Activated naive CD4-positive, alpha-beta T cell treated with anti-CD3 and anti-CD28 coated beads, Interleukin-2, amount 10 ng/mL, durations not matched to agents 7 days and 5 days (primary cell): ENCODE data around the gene RPL7A.
"Not testable (repeated sequence)": the region's sequence is repeated elsewhere in the genome, so short reads cannot be mapped to it uniquely, and the experiment has no call there.

Experiments used
- CTCF ChIA-PET: fragments of 350-600 bp; sonication (Branson Sonifier 250); formaldehyde crosslinking; loops from one replicate; lab custom pipeline; 2021; ENCODE audit warnings: antibody characterized with exemption; lab: Charles Lee
- DNase-seq: peaks from one replicate; pipeline ENCODE4 v3.0.0-alpha.2; 2020
- H3K27ac Mint-ChIP-seq: one replicate; pipeline ENCODE4 v1.8.0; 2021; ENCODE audit warnings: mild to moderate bottlenecking, moderate library complexity, mixed read lengths
- H3K27me3 Mint-ChIP-seq: one replicate; pipeline ENCODE4 v1.8.0; 2021; ENCODE audit warnings: mild to moderate bottlenecking, mixed read lengths
- H3K36me3 Mint-ChIP-seq: one replicate; pipeline ENCODE4 v1.8.0; 2021; ENCODE audit warnings: mixed read lengths
- H3K4me1 Mint-ChIP-seq: one replicate; pipeline ENCODE4 v1.8.0; 2021; ENCODE audit warnings: mixed read lengths
- H3K4me3 Mint-ChIP-seq: one replicate; pipeline ENCODE4 v1.8.0; 2021; ENCODE audit warnings: mild to moderate bottlenecking, moderate library complexity, mixed read lengths
- H3K9me3 Mint-ChIP-seq: one replicate; pipeline ENCODE4 v1.8.0; 2021; ENCODE audit warnings: mixed read lengths

RPL7A gene

DNA sequence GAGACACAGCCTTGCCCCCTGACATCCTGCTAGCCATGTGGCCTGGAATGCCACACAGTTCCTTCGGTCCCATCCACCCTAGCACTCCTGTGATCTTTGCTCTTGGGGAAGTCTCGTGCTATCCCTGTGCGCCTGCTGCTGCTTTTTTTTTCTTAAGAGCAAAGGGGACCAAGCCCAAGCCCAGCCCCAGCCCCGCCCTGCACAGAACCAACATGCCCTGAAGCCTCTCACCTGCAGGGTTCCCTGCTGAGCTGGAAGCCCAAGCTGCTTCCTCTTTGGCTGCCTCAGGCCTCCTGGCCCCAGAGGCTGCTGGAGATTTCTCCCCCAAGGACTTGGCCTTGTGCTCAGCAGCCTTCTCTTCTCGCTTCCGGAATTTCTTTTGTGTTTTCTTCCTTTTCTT is 13.9 kb upstream of the RPL7A start:
- CTCF ChIA-PET: interaction anchor here (0.6 to 3.5 kb wide), 3 partner anchors 17 to 570 kb away, joined by 4 to 12 read pairs (median 6); no protein-coding TSS in a partner anchor
- H3K4me1 Mint-ChIP-seq: peaks cover 44% of the 10 kb centered on the region
- no peak overlapping the region for H3K27ac Mint-ChIP-seq

DNA sequence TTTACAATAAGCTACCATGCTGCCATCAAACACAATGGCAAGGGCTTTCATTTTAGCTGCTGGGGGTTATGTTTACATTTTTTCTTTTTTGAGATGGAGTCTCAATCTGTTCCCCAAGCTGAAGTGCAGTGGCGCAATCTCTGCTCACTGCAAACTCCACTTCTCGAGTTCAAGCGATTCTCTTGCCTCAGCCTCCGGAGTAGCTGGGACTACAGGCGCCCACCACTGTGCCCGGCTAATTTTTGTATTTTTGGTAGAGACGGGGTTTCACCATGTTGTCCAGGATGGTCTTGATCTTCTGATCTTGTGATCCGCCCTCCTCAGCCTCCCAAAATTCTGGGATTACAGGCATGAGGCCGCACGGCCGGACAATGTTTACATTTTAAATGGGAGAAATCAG is 13.1 kb upstream of the RPL7A start:
- H3K27ac Mint-ChIP-seq: peak overlapping the region; percentile 96
- H3K27me3 Mint-ChIP-seq, DNase-seq, H3K9me3 Mint-ChIP-seq: not testable (repeated sequence)
- peaks cover 50% of the 10 kb centered on the region for H3K4me1 Mint-ChIP-seq
- H3K4me3 Mint-ChIP-seq: peak overlapping the region; percentile 96
- peaks cover 46% of the 10 kb centered on the region for H3K36me3 Mint-ChIP-seq
- CTCF ChIA-PET: interaction anchor here (0.7 to 3.5 kb wide), 4 partner anchors 16 to 161 kb away, joined by 3 to 12 read pairs (median 4); no protein-coding TSS in a partner anchor

More for the DNA sequence above, 13.9 kb upstream of the RPL7A start:
- Mint-ChIP-seq H3K9me3 (no peaks in the 10 kb centered on the region), H3K27me3 (no peaks in the 10 kb centered on the region), H3K36me3 (peaks cover 41% of the 10 kb centered on the region), H3K4me3 (peak overlapping the region; percentile 96)
- no peak for DNase-seq

DNA sequence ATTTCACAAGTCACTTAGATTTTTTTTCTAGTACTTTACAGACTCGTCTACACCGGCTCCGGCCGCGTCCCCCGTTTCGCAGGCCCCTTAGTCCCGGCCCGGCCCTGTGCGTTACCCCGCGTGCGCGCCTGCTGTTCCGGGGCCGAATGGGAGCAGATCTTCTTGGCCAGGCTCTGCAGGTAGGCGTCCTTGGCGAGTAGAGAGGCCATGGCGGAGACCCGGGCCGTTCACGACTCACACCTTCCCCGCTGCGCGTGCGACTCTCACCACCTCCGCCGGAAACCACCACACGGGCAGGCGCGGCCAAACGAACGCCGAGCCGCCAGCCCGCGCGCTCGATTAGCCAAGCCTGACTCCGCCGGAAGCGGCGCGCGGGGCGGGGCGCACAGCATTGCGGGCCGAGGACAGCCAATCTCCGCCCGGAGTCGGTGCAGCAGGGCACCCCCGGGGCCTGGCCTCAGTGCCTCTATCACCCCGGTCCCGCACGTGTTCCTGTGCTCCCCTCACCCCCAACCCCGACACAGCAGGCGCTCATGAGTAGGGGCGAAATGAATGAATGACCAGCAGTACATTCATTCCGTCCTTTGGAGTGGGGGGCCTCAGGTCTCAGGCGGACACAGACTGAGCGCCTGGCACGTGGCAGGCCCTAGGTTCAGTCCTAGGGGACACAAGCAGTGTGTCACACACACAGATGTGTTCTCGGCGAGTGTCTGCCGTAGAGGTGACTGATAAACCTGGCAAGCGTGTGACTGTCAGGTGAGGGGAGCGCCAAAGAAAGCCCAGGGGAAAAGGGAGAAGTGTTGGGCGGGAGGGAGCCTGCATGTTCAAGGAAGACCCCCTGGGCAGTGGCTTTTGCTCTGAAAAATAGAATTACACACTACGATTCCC is 11.8 kb upstream of the RPL7A start, which contains the start of gene SURF6:
Gene SURF6 (minus strand): TSS at position 265 of the 888 bp plus-strand sequence. CDS start 56 bp downstream, at position 209.
- H3K36me3 Mint-ChIP-seq: peaks cover 51% of the 10 kb centered on the region
- CTCF ChIA-PET: interaction anchor here (1.4 to 3.5 kb wide), 2 partner anchors 97 to 150 kb away, joined by 3 to 12 read pairs; no protein-coding TSS in a partner anchor
- peak within 1 kb of the TSS; percentile 96 for H3K27ac Mint-ChIP-seq
- DNase-seq: peak; percentile 94
- no peaks in the 10 kb centered on the region for H3K27me3 Mint-ChIP-seq
- H3K4me3 Mint-ChIP-seq: peak within 1 kb of the TSS; percentile 96
- peaks cover 63% of the 10 kb centered on the region for H3K4me1 Mint-ChIP-seq
- no peaks in the 10 kb centered on the region for H3K9me3 Mint-ChIP-seq

DNA sequence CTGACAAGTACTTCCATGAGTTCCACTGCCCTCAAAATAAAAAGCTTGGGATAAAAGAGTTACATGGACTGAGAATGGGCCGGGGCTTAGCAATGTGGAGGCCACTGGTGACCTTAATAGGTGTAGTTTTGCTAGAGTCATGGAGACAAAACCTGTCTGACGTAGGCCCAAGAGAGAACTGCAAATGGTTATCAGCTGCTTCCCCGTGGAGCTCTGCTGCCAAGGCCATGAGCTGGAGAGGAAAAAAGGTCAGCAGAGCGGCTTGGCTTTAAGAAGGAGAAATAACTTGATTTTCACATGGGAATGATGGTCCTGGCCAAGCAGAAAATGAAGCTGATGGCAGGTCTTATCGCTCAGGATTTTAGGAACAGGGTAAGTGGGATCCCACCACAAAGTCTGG is 8.4 kb upstream of the RPL7A start:
- H3K27ac Mint-ChIP-seq: no peak overlapping the region
- H3K36me3 Mint-ChIP-seq: peaks cover 43% of the 10 kb centered on the region
- CTCF ChIA-PET: interaction anchor here (0.7 to 1.8 kb wide), 4 partner anchors 9 to 144 kb away, joined by 3 to 6 read pairs (median 3); partner anchors contain the start of genes MED22 and RPL7A
- no peaks in the 10 kb centered on the region for H3K27me3 Mint-ChIP-seq
- peaks cover 53% of the 10 kb centered on the region for H3K4me1 Mint-ChIP-seq
- DNase-seq: no peak
- H3K4me3 Mint-ChIP-seq: no peak overlapping the region
- no peaks in the 10 kb centered on the region for H3K9me3 Mint-ChIP-seq

GRCh38 chr9:133340256-133340655 is 7.8 kb upstream of the RPL7A start:
- Mint-ChIP-seq H3K27me3 (no peaks in the 10 kb centered on the region), H3K36me3 (peaks cover 45% of the 10 kb centered on the region), H3K27ac (peak overlapping the region; percentile 67), H3K4me1 (peaks cover 48% of the 10 kb centered on the region), H3K9me3 (no peaks in the 10 kb centered on the region), H3K4me3 (no peak overlapping the region)
- no peak for DNase-seq
- CTCF ChIA-PET: interaction anchor here (0.8 to 1.8 kb wide), 2 partner anchors 8 to 10 kb away, joined by 3 to 6 read pairs; partner anchors contain the start of genes MED22 and RPL7A

GRCh38 chr9:133340916-133341315 is 7.1 kb upstream of the RPL7A start:
- Mint-ChIP-seq H3K9me3 (no peaks in the 10 kb centered on the region), H3K27me3 (no peaks in the 10 kb centered on the region), H3K4me1 (peaks cover 47% of the 10 kb centered on the region), H3K36me3 (peaks cover 45% of the 10 kb centered on the region), H3K27ac (peak overlapping the region; percentile 67), H3K4me3 (no peak overlapping the region)
- CTCF ChIA-PET: interaction anchor here (1.5 to 1.8 kb wide), 2 partner anchors 11 to 15 kb away, joined by 4 to 6 read pairs; partner anchors contain the start of gene SURF1
- no peak for DNase-seq

DNA sequence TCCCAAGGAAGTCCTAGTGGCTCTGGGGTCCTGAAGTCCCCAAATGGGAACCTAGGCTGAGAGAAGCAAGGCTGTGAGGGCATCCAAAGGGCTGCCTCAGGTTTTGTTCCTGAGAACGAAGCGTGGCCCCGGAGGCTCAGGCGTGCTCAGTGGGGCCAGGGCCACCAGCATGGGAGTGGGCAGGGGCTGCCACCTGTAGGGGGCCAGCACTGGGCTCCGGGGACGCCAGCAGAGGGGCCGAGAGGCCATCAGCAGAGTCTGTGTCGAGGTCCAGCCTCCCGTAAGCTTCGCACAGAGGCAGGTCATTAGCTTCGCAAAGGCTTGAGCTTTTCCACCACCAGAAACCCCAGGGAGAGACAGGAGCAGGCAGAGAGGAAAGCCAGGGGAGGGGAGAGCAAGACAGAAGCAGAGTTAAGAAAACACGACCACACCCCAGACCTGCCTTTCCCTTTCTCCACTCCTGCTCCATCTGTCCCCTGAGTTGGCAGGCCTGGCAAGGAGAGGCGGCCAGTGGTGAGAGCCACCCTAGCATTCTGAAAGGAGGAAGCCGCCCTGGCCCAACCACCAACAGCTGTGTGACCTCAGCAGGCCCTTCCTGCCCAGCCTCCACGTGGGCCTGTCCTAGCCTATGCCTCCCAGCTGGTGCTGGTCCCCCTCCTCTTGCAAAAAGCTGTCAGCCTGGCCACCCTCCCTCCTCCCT is 6.5 kb upstream of the RPL7A start:
- peak overlapping the region; percentile 60 for H3K27ac Mint-ChIP-seq
- CTCF ChIA-PET: interaction anchor here (0.7 to 2.0 kb wide), 6 partner anchors 9 to 145 kb away, joined by 3 to 10 read pairs (median 4); partner anchors contain the start of gene SURF1
- peaks cover 47% of the 10 kb centered on the region for H3K4me1 Mint-ChIP-seq
- no peak for DNase-seq
- H3K9me3 Mint-ChIP-seq: no peaks in the 10 kb centered on the region
- no peak overlapping the region for H3K4me3 Mint-ChIP-seq
- H3K27me3 Mint-ChIP-seq: no peaks in the 10 kb centered on the region
- H3K36me3 Mint-ChIP-seq: peaks cover 49% of the 10 kb centered on the region

GRCh38 chr9:133342069-133342406 is 6.0 kb upstream of the RPL7A start:
- Mint-ChIP-seq H3K9me3 (no peaks in the 10 kb centered on the region), H3K36me3 (peaks cover 53% of the 10 kb centered on the region), H3K4me1 (peaks cover 47% of the 10 kb centered on the region), H3K4me3 (no peak overlapping the region), H3K27ac (peak overlapping the region; percentile 55), H3K27me3 (no peaks in the 10 kb centered on the region)
- CTCF ChIA-PET: interaction anchor here (0.7 to 2.2 kb wide), 6 partner anchors 9 to 144 kb away, joined by 3 to 10 read pairs (median 4); partner anchors contain the start of gene SURF1
- no peak for DNase-seq

GRCh38 chr9:133342570-133342969 is 5.4 kb upstream of the RPL7A start:
- Mint-ChIP-seq H3K4me1 (peaks cover 49% of the 10 kb centered on the region), H3K4me3 (no peak overlapping the region)
- CTCF ChIA-PET: interaction anchor here (1.5 to 2.2 kb wide), 3 partner anchors 8 to 29 kb away, joined by 5 to 10 read pairs (median 5); no protein-coding TSS in a partner anchor

GRCh38 chr9:133344071-133344470 is 3.9 kb upstream of the RPL7A start:
- Mint-ChIP-seq H3K9me3 (no peaks in the 10 kb centered on the region), H3K27ac (no peak overlapping the region), H3K4me1 (peaks cover 51% of the 10 kb centered on the region), H3K36me3 (peaks cover 56% of the 10 kb centered on the region), H3K27me3 (no peaks in the 10 kb centered on the region), H3K4me3 (no peak overlapping the region)
- CTCF ChIA-PET: interaction anchor here (0.8 to 2.2 kb wide), 2 partner anchors 11 to 27 kb away, joined by 3 to 5 read pairs; no protein-coding TSS in a partner anchor
- no peak for DNase-seq

More at GRCh38 chr9:133342570-133342969, 5.4 kb upstream of the RPL7A start:
- no peaks in the 10 kb centered on the region for H3K27me3 Mint-ChIP-seq
- DNase-seq: no peak
- no peaks in the 10 kb centered on the region for H3K9me3 Mint-ChIP-seq
- peaks cover 53% of the 10 kb centered on the region for H3K36me3 Mint-ChIP-seq
- H3K27ac Mint-ChIP-seq: no peak overlapping the region

- Mint-ChIP-seq H3K4me1 (peaks cover 51% of the 10 kb centered on the region), H3K36me3 (peaks cover 57% of the 10 kb centered on the region), H3K27ac (no peak overlapping the region), H3K27me3 (no peaks in the 10 kb centered on the region), H3K4me3 (no peak overlapping the region), H3K9me3 (no peaks in the 10 kb centered on the region)
- CTCF ChIA-PET: no interaction called here
- no peak for DNase-seq
Measured at GRCh38 chr9:133344979-133345378, 3.0 kb upstream of the RPL7A start.

GRCh38 chr9:133345596-133345995 is 2.4 kb upstream of the RPL7A start:
- peak overlapping the region; percentile 47 for H3K4me3 Mint-ChIP-seq
- no peak for DNase-seq
- H3K36me3 Mint-ChIP-seq: peaks cover 57% of the 10 kb centered on the region
- no peaks in the 10 kb centered on the region for H3K9me3 Mint-ChIP-seq
- CTCF ChIA-PET: no interaction called here
- peaks cover 49% of the 10 kb centered on the region for H3K4me1 Mint-ChIP-seq
- no peaks in the 10 kb centered on the region for H3K27me3 Mint-ChIP-seq
- H3K27ac Mint-ChIP-seq: no peak overlapping the region

GRCh38 chr9:133346021-133346785 is 1.8 kb upstream of the RPL7A start:
- peak overlapping the region; percentile 100 for H3K4me3 Mint-ChIP-seq
- peaks cover 53% of the 10 kb centered on the region for H3K36me3 Mint-ChIP-seq
- H3K27ac Mint-ChIP-seq: peak overlapping the region; percentile 79
- peaks cover 43% of the 10 kb centered on the region for H3K4me1 Mint-ChIP-seq
- no peak for DNase-seq
- H3K27me3 Mint-ChIP-seq: no peaks in the 10 kb centered on the region
- no peaks in the 10 kb centered on the region for H3K9me3 Mint-ChIP-seq
- CTCF ChIA-PET: no interaction called here
